HEK293 (cell line): ENCODE results near the gene SZT2.

Experiments used
- GLI2 ChIP-seq: fragments of 450-650 bp; formaldehyde crosslinking; IDR thresholded peaks from 2 replicates; pipeline ENCODE4; 2017; ENCODE audit warnings: missing biosample characterization, missing genetic modification characterization, low read depth, borderline replicate concordance
- KLF1 ChIP-seq: fragments of 450-650 bp; formaldehyde crosslinking; IDR thresholded peaks from 2 replicates; pipeline ENCODE4 v1.5.1; 2016; ENCODE audit warnings: missing biosample characterization, missing genetic modification characterization
- KLF9 ChIP-seq: fragments of 450-650 bp; formaldehyde crosslinking; IDR thresholded peaks from 2 replicates; pipeline ENCODE4 v1.5.1; 2016; ENCODE audit warnings: missing biosample characterization, missing genetic modification characterization, low read depth
- OSR2 ChIP-seq: fragments of 450-650 bp; formaldehyde crosslinking; IDR thresholded peaks from 2 replicates; pipeline ENCODE4 v1.5.1; 2016; ENCODE audit warnings: missing biosample characterization, missing genetic modification characterization
- PRDM1 ChIP-seq: fragments of 450-650 bp; formaldehyde crosslinking; IDR thresholded peaks from 2 replicates; pipeline ENCODE4; 2016; ENCODE audit warnings: missing biosample characterization, missing genetic modification characterization
- YY1 ChIP-seq: fragments of 450-650 bp; formaldehyde crosslinking; IDR thresholded peaks from 2 replicates; pipeline ENCODE4 v1.5.1; 2018; ENCODE audit warnings: missing biosample characterization, missing genetic modification characterization
- ZFP3 ChIP-seq: fragments of 450-650 bp; formaldehyde crosslinking; IDR thresholded peaks from 2 replicates; pipeline ENCODE4 v1.5.1; 2016; ENCODE audit warnings: low read depth, missing biosample characterization, missing genetic modification characterization
- ZFP69B ChIP-seq: fragments of 450-650 bp; formaldehyde crosslinking; IDR thresholded peaks from 2 replicates; pipeline ENCODE4 v1.5.1; 2016; ENCODE audit warnings: missing biosample characterization, missing genetic modification characterization
- ZNF146 ChIP-seq: fragments of 450-650 bp; formaldehyde crosslinking; IDR thresholded peaks from 2 replicates; pipeline ENCODE4 v1.5.1; 2016; ENCODE audit warnings: missing biosample characterization, missing genetic modification characterization
- ZNF175 ChIP-seq: fragments of 450-650 bp; formaldehyde crosslinking; IDR thresholded peaks from 2 replicates; pipeline ENCODE4 v1.5.1; 2016; ENCODE audit warnings: missing biosample characterization, missing genetic modification characterization
- ZNF184 ChIP-seq: fragments of 450-650 bp; IDR thresholded peaks from 2 replicates; pipeline ENCODE4 v1.5.1; 2018; ENCODE audit warnings: missing biosample characterization, mild to moderate bottlenecking, missing genetic modification characterization
- ZNF501 ChIP-seq: fragments of 450-650 bp; formaldehyde crosslinking; IDR thresholded peaks from 2 replicates; pipeline ENCODE4 v1.5.1; 2016; ENCODE audit warnings: missing biosample characterization, missing genetic modification characterization
- ZNF548 ChIP-seq: fragments of 450-650 bp; formaldehyde crosslinking; IDR thresholded peaks from 2 replicates; pipeline ENCODE4 v1.5.1; 2016; ENCODE audit warnings: missing biosample characterization, missing genetic modification characterization
- ZNF664 ChIP-seq: fragments of 450-650 bp; formaldehyde crosslinking; IDR thresholded peaks from 2 replicates; pipeline ENCODE4 v1.5.1; 2016; ENCODE audit warnings: missing biosample characterization, missing genetic modification characterization
- ZNF670 ChIP-seq: fragments of 450-650 bp; formaldehyde crosslinking; IDR thresholded peaks from 2 replicates; pipeline ENCODE4 v1.5.1; 2016; ENCODE audit warnings: missing biosample characterization, missing genetic modification characterization, low read depth
- ZNF701 ChIP-seq: fragments of 450-650 bp; formaldehyde crosslinking; IDR thresholded peaks from 2 replicates; pipeline ENCODE4 v1.5.1; 2016; ENCODE audit warnings: missing biosample characterization, missing genetic modification characterization
- ZNF837 ChIP-seq: fragments of 450-650 bp; formaldehyde crosslinking; IDR thresholded peaks from 2 replicates; pipeline ENCODE4 v1.5.1; 2016; ENCODE audit warnings: missing biosample characterization, missing genetic modification characterization
- ZNF843 ChIP-seq: fragments of 450-650 bp; formaldehyde crosslinking; IDR thresholded peaks from 2 replicates; pipeline ENCODE4 v1.5.1; 2016; ENCODE audit warnings: missing biosample characterization, missing genetic modification characterization
- ZSCAN16 ChIP-seq: fragments of 450-650 bp; formaldehyde crosslinking; IDR thresholded peaks from 2 replicates; pipeline ENCODE4 v1.5.1; 2016; ENCODE audit warnings: missing biosample characterization, missing genetic modification characterization
- TF ChIP-seq, protein P1 (sequence below): fragments of 450-650 bp; formaldehyde crosslinking; IDR thresholded peaks from 2 replicates; pipeline ENCODE4 v1.5.1; 2016; ENCODE audit warnings: missing biosample characterization, missing genetic modification characterization
- TF ChIP-seq, protein P2 (sequence below): fragments of 450-650 bp; formaldehyde crosslinking; IDR thresholded peaks from 2 replicates; pipeline ENCODE4 v1.5.1; 2016; ENCODE audit warnings: missing biosample characterization, missing genetic modification characterization
- TF ChIP-seq, protein P3 (sequence below): fragments of 450-650 bp; IDR thresholded peaks from 2 replicates; pipeline ENCODE4 v1.5.1; 2018; ENCODE audit warnings: missing biosample characterization, missing genetic modification characterization
- TF ChIP-seq, protein P4 (sequence below): fragments of 450-650 bp; formaldehyde crosslinking; IDR thresholded peaks from 2 replicates; pipeline ENCODE4 v1.5.1; 2017; ENCODE audit warnings: missing biosample characterization, missing genetic modification characterization
- TF ChIP-seq, protein P5 (sequence below): fragments of 450-650 bp; formaldehyde crosslinking; IDR thresholded peaks from 2 replicates; pipeline ENCODE4 v1.5.1; 2017; ENCODE audit warnings: missing biosample characterization, missing genetic modification characterization
- TF ChIP-seq, protein P6 (sequence below): fragments of 450-650 bp; formaldehyde crosslinking; conservative IDR thresholded peaks from 2 replicates; pipeline ENCODE4 v1.5.1; 2016; ENCODE audit warnings: low read depth, missing biosample characterization, missing genetic modification characterization

The SZT2 gene

DNA sequence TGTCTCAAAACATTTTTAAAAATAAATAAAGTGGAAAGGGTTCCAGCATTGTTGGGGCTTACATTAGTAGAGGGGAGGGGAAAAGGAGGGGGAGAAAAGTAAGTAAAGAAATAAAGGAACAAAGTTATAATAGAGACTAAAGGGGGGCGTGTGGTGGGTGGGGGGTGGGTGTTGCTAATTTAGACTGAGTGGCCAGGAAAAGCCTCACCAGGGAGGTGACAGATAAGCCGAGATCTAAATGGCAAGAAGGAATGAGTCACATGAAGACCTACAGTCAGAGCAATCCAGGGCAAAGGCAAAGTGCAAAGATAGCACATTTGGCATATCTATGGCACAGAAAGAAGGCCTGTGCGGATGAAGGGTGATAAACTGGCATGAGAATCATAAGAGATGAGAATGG lies 44.6 kb upstream of the SZT2 start (continued):
- TF ChIP-seq, protein P1, sequence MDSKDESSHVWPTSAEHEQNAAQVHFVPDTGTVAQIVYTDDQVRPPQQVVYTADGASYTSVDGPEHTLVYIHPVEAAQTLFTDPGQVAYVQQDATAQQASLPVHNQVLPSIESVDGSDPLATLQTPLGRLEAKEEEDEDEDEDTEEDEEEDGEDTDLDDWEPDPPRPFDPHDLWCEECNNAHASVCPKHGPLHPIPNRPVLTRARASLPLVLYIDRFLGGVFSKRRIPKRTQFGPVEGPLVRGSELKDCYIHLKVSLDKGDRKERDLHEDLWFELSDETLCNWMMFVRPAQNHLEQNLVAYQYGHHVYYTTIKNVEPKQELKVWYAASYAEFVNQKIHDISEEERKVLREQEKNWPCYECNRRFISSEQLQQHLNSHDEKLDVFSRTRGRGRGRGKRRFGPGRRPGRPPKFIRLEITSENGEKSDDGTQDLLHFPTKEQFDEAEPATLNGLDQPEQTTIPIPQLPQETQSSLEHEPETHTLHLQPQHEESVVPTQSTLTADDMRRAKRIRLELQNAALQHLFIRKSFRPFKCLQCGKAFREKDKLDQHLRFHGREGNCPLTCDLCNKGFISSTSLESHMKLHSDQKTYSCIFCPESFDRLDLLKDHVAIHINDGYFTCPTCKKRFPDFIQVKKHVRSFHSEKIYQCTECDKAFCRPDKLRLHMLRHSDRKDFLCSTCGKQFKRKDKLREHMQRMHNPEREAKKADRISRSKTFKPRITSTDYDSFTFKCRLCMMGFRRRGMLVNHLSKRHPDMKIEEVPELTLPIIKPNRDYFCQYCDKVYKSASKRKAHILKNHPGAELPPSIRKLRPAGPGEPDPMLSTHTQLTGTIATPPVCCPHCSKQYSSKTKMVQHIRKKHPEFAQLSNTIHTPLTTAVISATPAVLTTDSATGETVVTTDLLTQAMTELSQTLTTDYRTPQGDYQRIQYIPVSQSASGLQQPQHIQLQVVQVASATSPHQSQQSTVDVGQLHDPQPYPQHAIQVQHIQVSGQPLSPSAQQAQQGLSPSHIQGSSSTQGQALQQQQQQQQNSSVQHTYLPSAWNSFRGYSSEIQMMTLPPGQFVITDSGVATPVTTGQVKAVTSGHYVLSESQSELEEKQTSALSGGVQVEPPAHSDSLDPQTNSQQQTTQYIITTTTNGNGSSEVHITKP (tag by site-specific recombination): peak; percentile 29; the same call in 1 of the 2 replicates
- peak; percentile 53 for TF ChIP-seq KLF1 (tag by site-specific recombination)
- no peak for TF ChIP-seq ZNF843
- TF ChIP-seq, protein P2, sequence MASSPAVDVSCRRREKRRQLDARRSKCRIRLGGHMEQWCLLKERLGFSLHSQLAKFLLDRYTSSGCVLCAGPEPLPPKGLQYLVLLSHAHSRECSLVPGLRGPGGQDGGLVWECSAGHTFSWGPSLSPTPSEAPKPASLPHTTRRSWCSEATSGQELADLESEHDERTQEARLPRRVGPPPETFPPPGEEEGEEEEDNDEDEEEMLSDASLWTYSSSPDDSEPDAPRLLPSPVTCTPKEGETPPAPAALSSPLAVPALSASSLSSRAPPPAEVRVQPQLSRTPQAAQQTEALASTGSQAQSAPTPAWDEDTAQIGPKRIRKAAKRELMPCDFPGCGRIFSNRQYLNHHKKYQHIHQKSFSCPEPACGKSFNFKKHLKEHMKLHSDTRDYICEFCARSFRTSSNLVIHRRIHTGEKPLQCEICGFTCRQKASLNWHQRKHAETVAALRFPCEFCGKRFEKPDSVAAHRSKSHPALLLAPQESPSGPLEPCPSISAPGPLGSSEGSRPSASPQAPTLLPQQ (tag by site-specific recombination): no peak
- TF ChIP-seq ZNF501 (tag by site-specific recombination): no peak
- no peak for TF ChIP-seq YY1 (tag by site-specific recombination)
- no peak for TF ChIP-seq KLF9 (tag by site-specific recombination)
- TF ChIP-seq, protein P3, sequence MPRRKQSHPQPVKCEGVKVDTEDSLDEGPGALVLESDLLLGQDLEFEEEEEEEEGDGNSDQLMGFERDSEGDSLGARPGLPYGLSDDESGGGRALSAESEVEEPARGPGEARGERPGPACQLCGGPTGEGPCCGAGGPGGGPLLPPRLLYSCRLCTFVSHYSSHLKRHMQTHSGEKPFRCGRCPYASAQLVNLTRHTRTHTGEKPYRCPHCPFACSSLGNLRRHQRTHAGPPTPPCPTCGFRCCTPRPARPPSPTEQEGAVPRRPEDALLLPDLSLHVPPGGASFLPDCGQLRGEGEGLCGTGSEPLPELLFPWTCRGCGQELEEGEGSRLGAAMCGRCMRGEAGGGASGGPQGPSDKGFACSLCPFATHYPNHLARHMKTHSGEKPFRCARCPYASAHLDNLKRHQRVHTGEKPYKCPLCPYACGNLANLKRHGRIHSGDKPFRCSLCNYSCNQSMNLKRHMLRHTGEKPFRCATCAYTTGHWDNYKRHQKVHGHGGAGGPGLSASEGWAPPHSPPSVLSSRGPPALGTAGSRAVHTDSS: no peak
- TF ChIP-seq, protein P4, sequence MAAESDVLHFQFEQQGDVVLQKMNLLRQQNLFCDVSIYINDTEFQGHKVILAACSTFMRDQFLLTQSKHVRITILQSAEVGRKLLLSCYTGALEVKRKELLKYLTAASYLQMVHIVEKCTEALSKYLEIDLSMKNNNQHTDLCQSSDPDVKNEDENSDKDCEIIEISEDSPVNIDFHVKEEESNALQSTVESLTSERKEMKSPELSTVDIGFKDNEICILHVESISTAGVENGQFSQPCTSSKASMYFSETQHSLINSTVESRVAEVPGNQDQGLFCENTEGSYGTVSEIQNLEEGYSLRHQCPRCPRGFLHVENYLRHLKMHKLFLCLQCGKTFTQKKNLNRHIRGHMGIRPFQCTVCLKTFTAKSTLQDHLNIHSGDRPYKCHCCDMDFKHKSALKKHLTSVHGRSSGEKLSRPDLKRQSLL: no peak
- TF ChIP-seq ZNF664 (tag by site-specific recombination): no peak
- no peak for TF ChIP-seq ZFP3
- no peak for TF ChIP-seq ZNF548 (tag by site-specific recombination)
- no peak for TF ChIP-seq ZNF837 (tag by site-specific recombination)
- no peak for TF ChIP-seq OSR2 (tag by site-specific recombination)
- TF ChIP-seq ZNF175 (tag by site-specific recombination): no peak
- TF ChIP-seq ZNF184: no peak
- no peak for TF ChIP-seq ZFP69B (tag by site-specific recombination)
- TF ChIP-seq, protein P5, sequence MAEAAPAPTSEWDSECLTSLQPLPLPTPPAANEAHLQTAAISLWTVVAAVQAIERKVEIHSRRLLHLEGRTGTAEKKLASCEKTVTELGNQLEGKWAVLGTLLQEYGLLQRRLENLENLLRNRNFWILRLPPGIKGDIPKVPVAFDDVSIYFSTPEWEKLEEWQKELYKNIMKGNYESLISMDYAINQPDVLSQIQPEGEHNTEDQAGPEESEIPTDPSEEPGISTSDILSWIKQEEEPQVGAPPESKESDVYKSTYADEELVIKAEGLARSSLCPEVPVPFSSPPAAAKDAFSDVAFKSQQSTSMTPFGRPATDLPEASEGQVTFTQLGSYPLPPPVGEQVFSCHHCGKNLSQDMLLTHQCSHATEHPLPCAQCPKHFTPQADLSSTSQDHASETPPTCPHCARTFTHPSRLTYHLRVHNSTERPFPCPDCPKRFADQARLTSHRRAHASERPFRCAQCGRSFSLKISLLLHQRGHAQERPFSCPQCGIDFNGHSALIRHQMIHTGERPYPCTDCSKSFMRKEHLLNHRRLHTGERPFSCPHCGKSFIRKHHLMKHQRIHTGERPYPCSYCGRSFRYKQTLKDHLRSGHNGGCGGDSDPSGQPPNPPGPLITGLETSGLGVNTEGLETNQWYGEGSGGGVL (tag by site-specific recombination): peak; percentile 13; the same call in 1 of the 2 replicates
- TF ChIP-seq GLI2 (tag by site-specific recombination): no peak
- no peak for TF ChIP-seq ZNF146 (tag by site-specific recombination)
- no peak for TF ChIP-seq ZNF701 (tag by site-specific recombination)
- TF ChIP-seq ZNF670: no peak
- no peak for TF ChIP-seq ZSCAN16 (tag by site-specific recombination)
- no peak for TF ChIP-seq PRDM1
- TF ChIP-seq, protein P6, sequence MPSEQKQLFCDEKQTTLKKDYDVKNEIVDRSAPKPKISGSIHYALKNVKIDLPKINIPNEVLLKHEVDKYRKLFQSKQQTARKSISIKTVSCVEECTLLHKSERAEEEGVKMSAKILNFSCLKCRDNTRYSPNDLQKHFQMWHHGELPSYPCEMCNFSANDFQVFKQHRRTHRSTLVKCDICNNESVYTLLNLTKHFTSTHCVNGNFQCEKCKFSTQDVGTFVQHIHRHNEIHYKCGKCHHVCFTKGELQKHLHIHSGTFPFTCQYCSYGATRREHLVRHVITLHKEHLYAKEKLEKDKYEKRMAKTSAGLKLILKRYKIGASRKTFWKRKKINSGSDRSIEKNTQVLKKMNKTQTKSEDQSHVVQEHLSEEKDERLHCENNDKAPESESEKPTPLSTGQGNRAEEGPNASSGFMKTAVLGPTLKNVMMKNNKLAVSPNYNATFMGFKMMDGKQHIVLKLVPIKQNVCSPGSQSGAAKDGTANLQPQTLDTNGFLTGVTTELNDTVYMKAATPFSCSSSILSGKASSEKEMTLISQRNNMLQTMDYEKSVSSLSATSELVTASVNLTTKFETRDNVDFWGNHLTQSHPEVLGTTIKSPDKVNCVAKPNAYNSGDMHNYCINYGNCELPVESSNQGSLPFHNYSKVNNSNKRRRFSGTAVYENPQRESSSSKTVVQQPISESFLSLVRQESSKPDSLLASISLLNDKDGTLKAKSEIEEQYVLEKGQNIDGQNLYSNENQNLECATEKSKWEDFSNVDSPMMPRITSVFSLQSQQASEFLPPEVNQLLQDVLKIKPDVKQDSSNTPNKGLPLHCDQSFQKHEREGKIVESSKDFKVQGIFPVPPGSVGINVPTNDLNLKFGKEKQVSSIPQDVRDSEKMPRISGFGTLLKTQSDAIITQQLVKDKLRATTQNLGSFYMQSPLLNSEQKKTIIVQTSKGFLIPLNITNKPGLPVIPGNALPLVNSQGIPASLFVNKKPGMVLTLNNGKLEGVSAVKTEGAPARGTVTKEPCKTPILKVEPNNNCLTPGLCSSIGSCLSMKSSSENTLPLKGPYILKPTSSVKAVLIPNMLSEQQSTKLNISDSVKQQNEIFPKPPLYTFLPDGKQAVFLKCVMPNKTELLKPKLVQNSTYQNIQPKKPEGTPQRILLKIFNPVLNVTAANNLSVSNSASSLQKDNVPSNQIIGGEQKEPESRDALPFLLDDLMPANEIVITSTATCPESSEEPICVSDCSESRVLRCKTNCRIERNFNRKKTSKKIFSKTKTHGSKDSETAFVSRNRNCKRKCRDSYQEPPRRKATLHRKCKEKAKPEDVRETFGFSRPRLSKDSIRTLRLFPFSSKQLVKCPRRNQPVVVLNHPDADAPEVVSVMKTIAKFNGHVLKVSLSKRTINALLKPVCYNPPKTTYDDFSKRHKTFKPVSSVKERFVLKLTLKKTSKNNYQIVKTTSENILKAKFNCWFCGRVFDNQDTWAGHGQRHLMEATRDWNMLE (tag by site-specific recombination): no peak
